Choroid plexus epithelial cell (primary cell): ENCODE data around the gene SPATA25.

Experiments
- DNase-seq: peaks from one replicate; pipeline ENCODE4 v3.0.0-alpha.2; 2010; ENCODE audit warnings: low read depth
- H3K4me3 ChIP-seq: 2 replicates; pipeline ENCODE4 v1.5.1; 2011; ENCODE audit warnings: low read depth, mild to moderate bottlenecking, control low read depth, low read length, moderate library complexity
- TF ChIP-seq, protein P1 (sequence below): conservative IDR thresholded peaks from 2 replicates; pipeline ENCODE4 v1.5.1; 2011; ENCODE audit warnings: low read depth, mild to moderate bottlenecking, control low read depth, inconsistent platforms, low read length, moderate library complexity

The SPATA25 gene

DNA sequence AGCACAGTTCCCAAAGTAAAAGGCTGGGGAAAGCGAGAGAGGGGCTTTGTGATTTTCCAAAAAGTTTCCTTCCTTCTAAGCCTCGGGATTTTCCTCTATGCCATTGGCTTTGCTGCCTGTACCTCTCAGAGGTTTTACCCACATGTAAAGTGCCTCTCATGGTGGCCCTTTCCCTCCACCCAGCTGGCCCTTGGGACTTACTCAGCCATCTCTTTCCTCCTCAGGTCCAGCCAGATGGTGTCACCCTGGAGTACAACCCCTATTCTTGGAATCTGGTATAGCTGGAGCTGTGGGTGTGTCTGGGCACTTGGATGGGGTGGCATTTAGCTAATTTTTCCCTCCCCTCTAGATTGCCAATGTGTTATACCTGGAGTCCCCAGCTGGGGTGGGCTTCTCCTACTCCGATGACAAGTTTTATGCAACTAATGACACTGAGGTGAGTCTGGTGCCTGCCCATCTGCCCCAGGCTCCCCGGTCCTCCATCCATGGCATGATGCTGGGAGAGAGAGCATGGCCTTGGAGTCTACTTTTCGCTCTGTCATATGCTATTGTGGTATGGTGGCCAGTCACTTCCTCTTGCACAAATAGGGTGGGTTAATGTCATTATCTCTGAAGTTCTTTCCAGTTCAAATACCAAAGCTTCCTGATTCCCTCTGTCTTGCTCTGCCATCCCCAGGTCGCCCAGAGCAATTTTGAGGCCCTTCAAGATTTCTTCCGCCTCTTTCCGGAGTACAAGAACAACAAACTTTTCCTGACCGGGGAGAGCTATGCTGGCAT lies 4.8 kb upstream of the SPATA25 start:
- DNase-seq = peak; percentile 63

DNA sequence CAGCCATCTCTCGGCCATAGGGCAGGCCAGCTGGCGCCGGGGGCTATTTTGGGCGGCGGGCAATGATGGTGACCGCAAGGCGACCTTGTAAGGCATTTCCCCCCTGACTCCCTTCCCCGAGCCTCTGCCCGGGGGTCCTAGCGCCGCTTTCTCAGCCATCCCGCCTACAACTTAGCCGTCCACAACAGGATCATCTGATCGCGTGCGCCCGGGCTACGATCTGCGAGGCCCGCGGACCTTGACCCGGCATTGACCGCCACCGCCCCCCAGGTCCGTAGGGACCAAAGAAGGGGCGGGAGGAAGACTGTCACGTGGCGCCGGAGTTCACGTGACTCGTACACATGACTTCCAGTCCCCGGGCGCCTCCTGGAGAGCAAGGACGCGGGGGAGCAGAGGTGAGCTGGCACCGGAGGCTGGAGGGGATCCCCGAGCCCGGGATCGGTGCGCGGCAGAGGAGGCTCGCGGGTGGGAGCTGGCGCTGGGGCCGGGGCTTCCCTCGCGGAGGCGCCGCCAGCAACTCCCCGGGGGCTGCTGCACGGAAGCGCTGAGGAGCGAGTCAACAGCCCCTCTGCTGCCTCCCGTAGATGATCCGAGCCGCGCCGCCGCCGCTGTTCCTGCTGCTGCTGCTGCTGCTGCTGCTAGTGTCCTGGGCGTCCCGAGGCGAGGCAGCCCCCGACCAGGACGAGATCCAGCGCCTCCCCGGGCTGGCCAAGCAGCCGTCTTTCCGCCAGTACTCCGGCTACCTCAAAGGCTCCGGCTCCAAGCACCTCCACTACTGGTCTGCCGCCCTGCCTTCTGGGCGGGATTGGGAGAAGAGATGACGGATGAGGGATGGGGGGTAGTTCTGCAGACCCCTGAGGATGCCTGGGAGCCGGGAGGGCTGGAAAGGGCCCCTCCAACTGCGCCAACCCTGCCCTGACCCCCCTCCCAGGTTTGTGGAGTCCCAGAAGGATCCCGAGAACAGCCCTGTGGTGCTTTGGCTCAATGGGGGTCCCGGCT lies 3.9 kb upstream of the SPATA25 start, which contains the start of the genes CTSA and NEURL2:
TSS of gene CTSA (plus strand) at position 351 of the 999 bp plus-strand sequence. CDS start at position 585, 234 bp downstream.
TSS of gene NEURL2 (minus strand) at position 224 of the 999 bp plus-strand sequence. CDS start at position 7, 217 bp downstream.
- peak within 1 kb of the TSS; percentile 78 for H3K4me3 ChIP-seq
- TF ChIP-seq, protein P1, sequence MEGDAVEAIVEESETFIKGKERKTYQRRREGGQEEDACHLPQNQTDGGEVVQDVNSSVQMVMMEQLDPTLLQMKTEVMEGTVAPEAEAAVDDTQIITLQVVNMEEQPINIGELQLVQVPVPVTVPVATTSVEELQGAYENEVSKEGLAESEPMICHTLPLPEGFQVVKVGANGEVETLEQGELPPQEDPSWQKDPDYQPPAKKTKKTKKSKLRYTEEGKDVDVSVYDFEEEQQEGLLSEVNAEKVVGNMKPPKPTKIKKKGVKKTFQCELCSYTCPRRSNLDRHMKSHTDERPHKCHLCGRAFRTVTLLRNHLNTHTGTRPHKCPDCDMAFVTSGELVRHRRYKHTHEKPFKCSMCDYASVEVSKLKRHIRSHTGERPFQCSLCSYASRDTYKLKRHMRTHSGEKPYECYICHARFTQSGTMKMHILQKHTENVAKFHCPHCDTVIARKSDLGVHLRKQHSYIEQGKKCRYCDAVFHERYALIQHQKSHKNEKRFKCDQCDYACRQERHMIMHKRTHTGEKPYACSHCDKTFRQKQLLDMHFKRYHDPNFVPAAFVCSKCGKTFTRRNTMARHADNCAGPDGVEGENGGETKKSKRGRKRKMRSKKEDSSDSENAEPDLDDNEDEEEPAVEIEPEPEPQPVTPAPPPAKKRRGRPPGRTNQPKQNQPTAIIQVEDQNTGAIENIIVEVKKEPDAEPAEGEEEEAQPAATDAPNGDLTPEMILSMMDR = no peak
- DNase-seq = peak; percentile 94

More for the DNA sequence above, 4.8 kb upstream of the SPATA25 start:
- peak overlapping the region; percentile 78 for H3K4me3 ChIP-seq
- TF ChIP-seq, protein P1 = peak; percentile 38

DNA sequence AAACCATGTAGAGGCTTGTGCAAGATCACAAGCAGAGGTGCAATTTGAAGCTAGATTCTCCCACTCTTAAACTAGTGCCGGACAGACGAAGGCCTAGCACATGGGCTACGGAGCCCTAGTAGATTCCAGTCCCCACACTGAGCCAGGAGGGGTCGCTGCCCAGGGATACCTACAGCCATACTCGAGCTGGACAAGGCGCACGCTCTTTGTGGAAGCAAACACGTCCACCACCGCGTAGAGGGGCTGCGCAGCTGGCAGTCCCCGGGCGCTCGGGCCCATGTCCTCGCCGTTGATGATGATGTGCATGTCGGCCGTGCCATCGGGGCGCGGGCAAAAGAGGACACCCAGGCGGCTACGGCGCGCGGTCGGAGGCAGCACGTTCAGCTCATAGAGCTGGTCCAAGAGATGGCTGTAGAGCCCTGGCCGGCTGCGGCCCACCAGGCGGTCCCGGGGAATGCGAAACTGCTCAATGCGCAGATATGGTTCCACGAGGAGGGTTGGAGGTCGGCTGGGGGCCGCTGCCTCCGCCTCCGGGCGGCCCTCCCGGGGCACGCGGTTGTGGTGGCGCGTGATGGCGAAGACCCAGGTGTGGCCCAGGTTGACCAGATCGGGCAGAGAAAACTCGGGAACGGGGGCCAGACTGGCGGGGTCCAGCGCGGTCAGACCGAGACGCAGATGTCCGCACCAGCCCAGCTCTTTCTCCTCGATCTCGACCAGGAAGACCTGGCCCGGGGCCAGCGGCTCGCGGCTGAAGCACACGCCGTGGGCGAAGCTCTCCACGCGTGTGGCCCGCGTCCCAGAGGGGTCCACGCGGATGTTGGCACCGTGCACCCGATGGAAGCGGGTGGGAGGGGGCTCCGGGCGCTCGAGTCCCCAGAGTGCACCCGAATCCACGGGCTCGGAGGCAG lies 2.9 kb upstream of the SPATA25 start:
- DNase-seq = peak; percentile 91
- peak overlapping the region; percentile 78 for H3K4me3 ChIP-seq
- TF ChIP-seq, protein P1 = peak; percentile 82

DNA sequence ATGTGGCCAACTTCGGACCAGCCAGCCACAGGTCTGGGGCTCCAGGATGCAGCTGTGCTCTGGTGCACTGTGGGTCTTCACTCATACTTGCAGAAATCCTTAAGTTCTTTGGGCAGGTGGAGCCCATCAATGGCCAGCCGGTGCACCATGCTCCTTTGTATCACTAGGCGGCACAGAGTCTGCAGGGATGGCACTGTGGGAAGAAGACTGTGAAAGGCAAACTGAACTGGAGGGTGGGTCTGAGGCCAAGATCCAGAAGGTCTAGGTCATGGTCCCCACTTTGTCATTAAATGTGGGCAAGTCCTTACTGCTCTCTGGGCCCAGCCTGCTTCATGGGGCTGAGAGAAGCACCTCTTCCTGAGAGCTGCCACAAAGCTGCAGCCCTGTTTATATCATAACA lies 1.3 kb upstream of the SPATA25 start:
- DNase-seq = no peak
- TF ChIP-seq, protein P1 = no peak

DNA sequence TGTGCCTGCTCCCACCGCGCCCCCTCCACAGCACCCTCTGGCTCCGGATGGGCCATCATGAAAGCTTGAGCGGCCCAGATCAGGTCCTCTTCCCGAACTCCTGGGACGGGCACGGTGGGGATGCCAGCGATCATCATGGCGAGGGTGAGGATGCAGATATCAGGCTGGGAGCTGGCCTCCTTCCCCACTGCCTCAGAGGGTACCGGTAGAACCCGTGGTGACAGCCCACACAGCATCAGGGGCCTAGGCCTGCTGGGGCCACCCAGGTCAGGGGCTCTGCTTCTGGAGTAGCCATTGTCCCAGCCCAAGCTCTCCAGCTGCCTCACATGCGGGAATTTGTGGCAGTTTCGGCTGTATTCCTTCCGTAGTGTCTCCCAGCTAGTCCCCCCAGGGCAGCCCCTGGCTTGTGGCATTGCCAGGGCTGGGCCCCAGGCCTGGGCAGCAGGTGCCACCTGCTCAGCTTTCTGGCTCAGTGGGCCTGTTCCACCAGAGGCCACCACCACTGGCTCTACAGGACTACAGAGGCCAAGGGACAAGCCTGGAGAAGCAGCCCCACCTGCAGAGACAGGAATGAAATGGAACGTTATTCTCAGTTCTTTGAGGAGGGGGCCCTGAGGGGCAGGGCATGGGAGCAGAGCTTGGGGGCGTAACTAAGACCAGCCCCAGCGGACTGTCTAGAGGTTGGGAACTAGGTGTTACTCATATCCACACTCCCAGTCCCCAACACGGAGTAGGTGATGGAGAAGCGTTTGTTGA lies 654 bp downstream of the SPATA25 start:
- TF ChIP-seq, protein P1 = no peak
- no peak overlapping the region for H3K4me3 ChIP-seq
- DNase-seq = no peak

More for the DNA sequence above, 1.3 kb upstream of the SPATA25 start:
- no peak overlapping the region for H3K4me3 ChIP-seq
